Endodermal cell (in vitro differentiated cells): ENCODE results near the gene IPO5. TPM values are rescaled to one million over a fixed set of nuclear protein-coding genes. Genes with fewer than 3 reads are reported as not detected.

ENCODE experiments used
- DNase-seq: peaks from one replicate; pipeline ENCODE4 v3.0.0-alpha.2; 2017
- H3K27ac ChIP-seq: 2 replicates; pipeline ENCODE4 v1.5.1; 2013; ENCODE audit warnings: mild to moderate bottlenecking, low read depth, low read length, moderate library complexity
- H3K27me3 ChIP-seq: 2 replicates; pipeline ENCODE4 v1.6.1; 2013; ENCODE audit warnings: mild to moderate bottlenecking, low read length, moderate library complexity; ENCODE audit not compliant: insufficient read depth, control insufficient read depth, poor library complexity, severe bottlenecking
- H3K36me3 ChIP-seq: 2 replicates; pipeline ENCODE4 v1.7.0; 2013; ENCODE audit warnings: mild to moderate bottlenecking, low read length, moderate library complexity; ENCODE audit not compliant: control insufficient read depth, insufficient read depth
- H3K4me1 ChIP-seq: one replicate; pipeline ENCODE4 v1.7.0; 2013; ENCODE audit warnings: low read length; ENCODE audit not compliant: control insufficient read depth, insufficient read depth
- H3K4me3 ChIP-seq: 2 replicates; pipeline ENCODE4 v1.5.1; 2013; ENCODE audit warnings: mild to moderate bottlenecking, low read length, moderate library complexity
- H3K9ac ChIP-seq: 2 replicates; pipeline ENCODE4 v1.6.1; 2013; ENCODE audit warnings: mild to moderate bottlenecking, low read length, moderate library complexity; ENCODE audit not compliant: poor library complexity, severe bottlenecking; ENCODE audit errors: extremely low read depth
- H3K9me3 ChIP-seq: 2 replicates; pipeline ENCODE4 v1.6.1; 2013; ENCODE audit warnings: mild to moderate bottlenecking, low read length, moderate library complexity; ENCODE audit not compliant: control insufficient read depth
- H3K27ac Mint-ChIP-seq: 2 replicates; pipeline ENCODE4 v1.8.0; 2020; ENCODE audit warnings: mixed read lengths
- H3K27me3 Mint-ChIP-seq: 2 replicates; pipeline ENCODE4 v1.8.0; 2021; ENCODE audit warnings: mild to moderate bottlenecking, mixed read lengths; ENCODE audit not compliant: insufficient read depth
- H3K36me3 Mint-ChIP-seq: 2 replicates; pipeline ENCODE4 v1.8.0; 2020; ENCODE audit warnings: low read depth, mixed read lengths
- H3K4me1 Mint-ChIP-seq: 2 replicates; pipeline ENCODE4 v1.8.0; 2020; ENCODE audit warnings: mixed read lengths
- H3K4me3 Mint-ChIP-seq: 2 replicates; pipeline ENCODE4 v1.8.0; 2020; ENCODE audit warnings: mild to moderate bottlenecking, moderate library complexity, mixed read lengths
- H3K9me3 Mint-ChIP-seq: 2 replicates; pipeline ENCODE4 v1.8.0; 2020; ENCODE audit warnings: mild to moderate bottlenecking, mixed read lengths
- WGBS, 2 experiments: methylation state at CpG; one replicate each; pipeline versions ENCODE4 v1.1.5 to v1.1.7; 2013; ENCODE audit warnings: missing lambda C conversion rate in 2 of 2, mixed read lengths in 1 of 2; ENCODE audit not compliant: insufficient coverage in 1 of 2, insufficient read length in 1 of 2; 5-methylcytosine and 5-hydroxymethylcytosine counted together
- total RNA-seq, 2 donors: library from RNA; stranded (reverse); fragmentation: NEBNext Ultra II Directional in 1 of 2; extraction: Animal tissue kit (Norgen Biotek cat#: 25700) in 1 of 2; gene quantifications; 2 replicates in 1 of 2; 3 replicates in 1 of 2; pipeline ENCODE4 v1.2.1, GENCODE V29; 2021
- TF ChIP-seq, protein P1 (sequence below): fragments of 200-600 bp; sonication (generic); conservative IDR thresholded peaks from 2 replicates; pipeline ENCODE4 v1.5.0; 2021; ENCODE audit warnings: antibody characterized with exemption, mild to moderate bottlenecking

The IPO5 gene
- total RNA-seq, 2 donors from 2014 or later: 259 to 280 TPM

DNA sequence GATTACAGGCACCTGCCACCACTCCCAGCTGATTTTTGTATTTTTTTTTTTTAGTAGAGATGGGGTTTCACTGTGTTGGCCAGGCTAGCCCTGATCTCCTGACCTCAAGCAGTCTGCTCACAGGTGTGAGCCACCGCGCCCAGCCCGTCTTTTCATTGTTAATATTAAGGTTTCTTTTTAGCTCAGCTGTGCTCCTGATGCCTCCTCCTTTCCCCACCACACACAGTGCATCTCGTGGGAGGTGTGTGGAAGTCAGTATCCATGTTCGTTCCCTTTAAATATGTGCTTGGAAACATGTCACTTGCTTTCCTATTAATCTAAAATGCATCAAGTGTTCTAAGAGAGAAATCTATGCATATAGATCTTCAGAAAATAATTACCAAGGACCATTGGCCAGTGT lies 53.5 kb downstream of the IPO5 start:
- H3K27me3 Mint-ChIP-seq: no peaks in the 10 kb centered on the region
- TF ChIP-seq, protein P1, sequence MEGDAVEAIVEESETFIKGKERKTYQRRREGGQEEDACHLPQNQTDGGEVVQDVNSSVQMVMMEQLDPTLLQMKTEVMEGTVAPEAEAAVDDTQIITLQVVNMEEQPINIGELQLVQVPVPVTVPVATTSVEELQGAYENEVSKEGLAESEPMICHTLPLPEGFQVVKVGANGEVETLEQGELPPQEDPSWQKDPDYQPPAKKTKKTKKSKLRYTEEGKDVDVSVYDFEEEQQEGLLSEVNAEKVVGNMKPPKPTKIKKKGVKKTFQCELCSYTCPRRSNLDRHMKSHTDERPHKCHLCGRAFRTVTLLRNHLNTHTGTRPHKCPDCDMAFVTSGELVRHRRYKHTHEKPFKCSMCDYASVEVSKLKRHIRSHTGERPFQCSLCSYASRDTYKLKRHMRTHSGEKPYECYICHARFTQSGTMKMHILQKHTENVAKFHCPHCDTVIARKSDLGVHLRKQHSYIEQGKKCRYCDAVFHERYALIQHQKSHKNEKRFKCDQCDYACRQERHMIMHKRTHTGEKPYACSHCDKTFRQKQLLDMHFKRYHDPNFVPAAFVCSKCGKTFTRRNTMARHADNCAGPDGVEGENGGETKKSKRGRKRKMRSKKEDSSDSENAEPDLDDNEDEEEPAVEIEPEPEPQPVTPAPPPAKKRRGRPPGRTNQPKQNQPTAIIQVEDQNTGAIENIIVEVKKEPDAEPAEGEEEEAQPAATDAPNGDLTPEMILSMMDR: no peak

DNA sequence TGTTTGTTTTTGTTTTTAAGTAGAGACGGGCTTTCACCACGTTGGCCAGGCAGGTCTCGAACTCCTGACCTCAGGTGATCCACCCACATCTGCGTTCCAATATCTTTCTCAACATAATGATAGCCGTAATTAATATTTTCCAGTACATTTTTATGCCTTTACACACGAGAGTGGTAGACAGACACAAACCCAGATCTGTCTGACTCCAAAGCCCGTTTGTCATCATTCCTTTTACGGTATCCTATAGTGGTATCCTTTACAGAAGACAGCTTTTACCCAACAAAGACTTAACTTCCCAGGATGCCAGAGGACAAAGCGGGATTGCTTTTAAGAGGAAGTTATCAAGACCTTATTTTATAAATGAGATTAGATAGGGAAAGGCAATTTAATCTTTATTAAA lies 59.8 kb downstream of the IPO5 start:
- H3K4me3 Mint-ChIP-seq: no peak overlapping the region
- no peaks in the 10 kb centered on the region for H3K27me3 Mint-ChIP-seq
- Histone ChIP-seq H3K27me3 (no peaks in the 10 kb centered on the region), H3K9me3 (no peaks in the 10 kb centered on the region), H3K27ac (no peak overlapping the region), H3K36me3 (peaks cover 96% of the 10 kb centered on the region), H3K9ac (no peak overlapping the region), H3K4me3 (no peak overlapping the region), H3K4me1 (no peaks in the 10 kb centered on the region)
- no peaks in the 10 kb centered on the region for H3K4me1 Mint-ChIP-seq
- no peaks in the 10 kb centered on the region for H3K9me3 Mint-ChIP-seq
- 93 to 96% methylated on average over 4 to 9 of the region's 9 CpGs for WGBS, 2 experiments
- DNase-seq: no peak
- TF ChIP-seq, protein P1: no peak
- peaks cover 77% of the 10 kb centered on the region for H3K36me3 Mint-ChIP-seq
- H3K27ac Mint-ChIP-seq: peak overlapping the region; percentile 6

More for the DNA sequence above, 53.5 kb downstream of the IPO5 start:
- no peak for DNase-seq
- Histone ChIP-seq H3K36me3 (peaks cover 88% of the 10 kb centered on the region), H3K9me3 (no peaks in the 10 kb centered on the region), H3K9ac (no peak overlapping the region), H3K4me1 (no peaks in the 10 kb centered on the region), H3K4me3 (no peak overlapping the region), H3K27me3 (no peaks in the 10 kb centered on the region), H3K27ac (no peak overlapping the region)
- no peak overlapping the region for H3K4me3 Mint-ChIP-seq
- H3K4me1 Mint-ChIP-seq: no peaks in the 10 kb centered on the region
- no peaks in the 10 kb centered on the region for H3K9me3 Mint-ChIP-seq
- H3K27ac Mint-ChIP-seq: no peak overlapping the region
- 95% methylated on average over 5 of the region's 5 CpGs; no CpG with 5 or more reads in 1 of the 2 experiments for WGBS, 2 experiments
- H3K36me3 Mint-ChIP-seq: peaks cover 77% of the 10 kb centered on the region

DNA sequence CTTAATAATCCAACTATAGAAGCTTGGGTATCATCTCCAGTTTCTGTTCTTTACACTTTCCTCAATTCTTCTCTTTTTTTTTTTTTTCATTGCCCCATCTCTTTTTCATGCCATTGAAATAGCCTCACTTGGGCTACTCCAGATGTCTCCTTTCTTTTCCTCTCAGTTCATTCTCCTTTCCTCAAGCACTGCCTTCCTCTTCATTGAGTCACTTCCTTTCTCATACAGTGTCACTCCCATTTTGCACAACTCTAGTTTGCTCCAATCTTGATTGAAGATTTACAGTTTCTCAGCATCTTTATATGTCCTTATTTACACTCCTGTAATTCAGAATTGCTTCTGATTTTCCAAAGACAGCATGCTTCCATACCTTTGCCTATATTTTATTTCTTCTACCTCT lies 61.3 kb downstream of the IPO5 start:
- Histone ChIP-seq H3K4me3 (no peak overlapping the region), H3K27me3 (no peaks in the 10 kb centered on the region), H3K4me1 (no peaks in the 10 kb centered on the region), H3K27ac (no peak overlapping the region), H3K36me3 (peaks cover 96% of the 10 kb centered on the region), H3K9me3 (no peaks in the 10 kb centered on the region), H3K9ac (no peak overlapping the region)
- TF ChIP-seq, protein P1: no peak
- Mint-ChIP-seq H3K27me3 (no peaks in the 10 kb centered on the region), H3K27ac (no peak overlapping the region), H3K9me3 (no peaks in the 10 kb centered on the region), H3K36me3 (peaks cover 77% of the 10 kb centered on the region), H3K4me1 (no peaks in the 10 kb centered on the region), H3K4me3 (no peak overlapping the region)
- DNase-seq: no peak
